Endothelial cell of umbilical vein (primary cell): Measurements from ENCODE around the gene AGAP3.

Experiments used
- EZH2 ChIP-seq: IDR thresholded peaks from 2 replicates; pipeline ENCODE4 v1.6.1; 2012; ENCODE audit warnings: borderline replicate concordance, low read depth, mild to moderate bottlenecking, moderate library complexity, low read length, inconsistent platforms; ENCODE audit not compliant: severe bottlenecking
- MYC ChIP-seq: IDR thresholded peaks from one replicate; pipeline ENCODE4 v1.6.1; 2011; ENCODE audit warnings: mild to moderate bottlenecking, low read depth, low read length
- POLR2A ChIP-seq: IDR thresholded peaks from 2 replicates; pipeline ENCODE4 v1.6.1; 2012; ENCODE audit warnings: low read depth, mild to moderate bottlenecking, control low read depth, low read length
- TF ChIP-seq, protein P1 (sequence below), 2 donors: IDR thresholded peaks; 1 replicate in 1 of 2; 2 replicates in 1 of 2; pipeline ENCODE4 v1.5.1; 2011; ENCODE audit warnings: low read length in 2 of 2, mild to moderate bottlenecking in 2 of 2, moderate library complexity in 2 of 2, control low read depth in 1 of 2, inconsistent platforms in 1 of 2, low read depth in 1 of 2; ENCODE audit not compliant: insufficient read depth in 1 of 2; ENCODE audit errors: extremely low read depth in 1 of 2

DNA sequence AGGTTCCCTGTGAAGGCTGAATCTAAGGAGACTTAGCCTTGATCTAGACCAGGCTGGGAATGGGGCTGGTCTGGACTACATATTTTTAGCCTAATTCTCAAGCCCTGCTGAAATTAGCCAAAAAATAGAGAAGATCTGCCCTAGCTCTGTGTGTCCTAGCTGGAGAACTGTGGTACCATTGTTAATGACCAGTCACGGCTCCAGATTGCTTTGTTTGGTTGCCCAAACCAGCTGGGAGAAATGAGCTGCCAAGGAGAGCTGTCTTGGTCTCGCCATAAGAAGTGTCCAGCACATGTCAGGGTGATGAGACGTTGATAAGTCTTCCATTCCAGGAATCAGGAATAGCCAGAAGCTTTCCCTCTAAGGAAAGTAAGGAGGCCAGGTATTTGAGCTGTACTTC is 60.5 kb downstream of the AGAP3 start:
- TF ChIP-seq EZH2 (no peak), MYC (no peak), POLR2A (no peak)
- TF ChIP-seq, protein P1, sequence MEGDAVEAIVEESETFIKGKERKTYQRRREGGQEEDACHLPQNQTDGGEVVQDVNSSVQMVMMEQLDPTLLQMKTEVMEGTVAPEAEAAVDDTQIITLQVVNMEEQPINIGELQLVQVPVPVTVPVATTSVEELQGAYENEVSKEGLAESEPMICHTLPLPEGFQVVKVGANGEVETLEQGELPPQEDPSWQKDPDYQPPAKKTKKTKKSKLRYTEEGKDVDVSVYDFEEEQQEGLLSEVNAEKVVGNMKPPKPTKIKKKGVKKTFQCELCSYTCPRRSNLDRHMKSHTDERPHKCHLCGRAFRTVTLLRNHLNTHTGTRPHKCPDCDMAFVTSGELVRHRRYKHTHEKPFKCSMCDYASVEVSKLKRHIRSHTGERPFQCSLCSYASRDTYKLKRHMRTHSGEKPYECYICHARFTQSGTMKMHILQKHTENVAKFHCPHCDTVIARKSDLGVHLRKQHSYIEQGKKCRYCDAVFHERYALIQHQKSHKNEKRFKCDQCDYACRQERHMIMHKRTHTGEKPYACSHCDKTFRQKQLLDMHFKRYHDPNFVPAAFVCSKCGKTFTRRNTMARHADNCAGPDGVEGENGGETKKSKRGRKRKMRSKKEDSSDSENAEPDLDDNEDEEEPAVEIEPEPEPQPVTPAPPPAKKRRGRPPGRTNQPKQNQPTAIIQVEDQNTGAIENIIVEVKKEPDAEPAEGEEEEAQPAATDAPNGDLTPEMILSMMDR (IDR thresholded peaks at IDR 0.05; ENCODE audit: extremely low read depth in 1 of 2, insufficient read depth in 1 of 2, low read depth in 1 of 2, low read length in 2 of 2) = no peak
